HCT116 (cell line): ENCODE data around the gene ARL5A. TPM values are rescaled to one million over a fixed set of nuclear protein-coding genes. Genes with fewer than 3 reads are reported as not detected.

Experiments
- ATAC-seq: fragments of 200-7000 bp; cut with Tn5 transposase; 2 replicates; pipeline ENCODE4 v1.9.1; 2020; ENCODE audit warnings: mild to moderate bottlenecking, moderate library complexity
- BruUV-seq: library from RNA; stranded (reverse); fragments of 400-500 nt; replicated peaks from 2 replicates; lab custom pipeline; 2021; lab: Mats Ljungman, UMichigan
- CTCF ChIA-PET: fragments of 300-600 bp; sonication (Branson Sonifier 250); formaldehyde crosslinking; loops from one replicate; lab custom pipeline; 2021; ENCODE audit warnings: antibody characterized with exemption; lab: Charles Lee
- POLR2A ChIA-PET: fragments of 300-600, 350-600 bp; sonication (Branson Sonifier 250); formaldehyde crosslinking; loops from one replicate; lab custom pipeline; 2021; ENCODE audit warnings: antibody characterized with exemption; lab: Charles Lee
- RAD21 ChIA-PET, 2 experiments: fragments of 300-600 bp; sonication (Branson Sonifier 250); formaldehyde crosslinking; loops; one replicate each; lab custom pipeline; 2023; ENCODE audit warnings: low total read pairs in 2 of 2; ENCODE audit not compliant: uncharacterized antibody in 2 of 2, unreplicated experiment in 2 of 2, low non-redundant PET in 1 of 2; lab: Charles Lee
- DNase-seq: peaks from one replicate; pipeline ENCODE4 v3.0.0-alpha.2; 2010; ENCODE audit warnings: low read depth, low spot score
- H2AFZ ChIP-seq: fragments of 200-600 bp; shearing (Covaris generic), sonication (generic); 2 replicates; pipeline ENCODE4 v1.6.1; 2017; ENCODE audit warnings: low read depth, mixed run types, mixed read lengths, antibody characterized with exemption, low read length; ENCODE audit not compliant: poor library complexity, severe bottlenecking
- H3K27ac ChIP-seq: 2 replicates; pipeline ENCODE4 v1.5.1; 2012; ENCODE audit warnings: low read depth, low read length
- H3K27me3 ChIP-seq: fragments of 200-600 bp; sonication (generic); 2 replicates; pipeline ENCODE4 v1.6.1; 2016; ENCODE audit warnings: mixed run types, low read length, mixed read lengths; ENCODE audit not compliant: insufficient read depth
- H3K36me3 ChIP-seq, 2 experiments: fragments of 200-500 bp in 1 of 2; fragments of 200-600 bp in 1 of 2; sonication (Bioruptor generic) in 1 of 2; sonication (generic) in 1 of 2; 2 replicates each; pipeline versions ENCODE4 v1.5.1 to v1.6.1; 2014 to 2016; ENCODE audit warnings: low read length in 2 of 2, inconsistent platforms in 1 of 2, mixed read lengths in 1 of 2, mixed run types in 1 of 2; ENCODE audit not compliant: insufficient read depth in 2 of 2, control insufficient read depth in 1 of 2
- H3K4me1 ChIP-seq, 2 experiments: fragments of 200-600 bp in 1 of 2; sonication (generic) in 1 of 2; 2 replicates each; pipeline versions ENCODE4 v1.5.1 to v1.6.1; 2012 to 2017; ENCODE audit warnings: low read length in 2 of 2, inconsistent platforms in 1 of 2, mild to moderate bottlenecking in 1 of 2, mixed read lengths in 1 of 2, mixed run types in 1 of 2, moderate library complexity in 1 of 2; ENCODE audit not compliant: insufficient read depth in 2 of 2, control insufficient read depth in 1 of 2
- H3K4me2 ChIP-seq: fragments of 200-600 bp; sonication (generic); 2 replicates; pipeline ENCODE4 v1.6.1; 2017; ENCODE audit warnings: mixed run types, low read length, mixed read lengths
- H3K4me3 ChIP-seq, 2 experiments: fragments of 200-600 bp in 1 of 2; sonication (generic) in 1 of 2; replicated peaks in 1 of 2; 2 replicates each; pipeline ENCODE4 v1.5.1; 2011 to 2016; ENCODE audit warnings: low read length in 2 of 2, control low read depth in 1 of 2, low read depth in 1 of 2, mild to moderate bottlenecking in 1 of 2, mixed read lengths in 1 of 2, mixed run types in 1 of 2
- H3K79me2 ChIP-seq: fragments of 200-600 bp; sonication (generic); 2 replicates; pipeline ENCODE4 v1.6.1; 2017; ENCODE audit warnings: mild to moderate bottlenecking, mixed run types, low read length, moderate library complexity, mixed read lengths; ENCODE audit not compliant: insufficient read depth
- H3K9ac ChIP-seq: fragments of 200-600 bp; sonication (generic); 2 replicates; pipeline ENCODE4 v1.6.1; 2016; ENCODE audit warnings: low read length, mixed read lengths
- H3K9me2 ChIP-seq: fragments of 200-600 bp; sonication (generic), shearing (Covaris generic); 2 replicates; pipeline ENCODE4 v1.6.1; 2017; ENCODE audit warnings: mixed run types, mild to moderate bottlenecking, moderate library complexity; ENCODE audit not compliant: insufficient read depth
- H3K9me3 ChIP-seq, 2 experiments: fragments of 200-500 bp in 1 of 2; fragments of 200-600 bp in 1 of 2; sonication (Bioruptor generic) in 1 of 2; sonication (generic) in 1 of 2; 2 replicates each; pipeline ENCODE4 v1.6.1; 2014 to 2017; ENCODE audit warnings: low read length in 2 of 2, mixed read lengths in 2 of 2, inconsistent platforms in 1 of 2, low read depth in 1 of 2, mild to moderate bottlenecking in 1 of 2, mixed run types in 1 of 2, moderate library complexity in 1 of 2; ENCODE audit not compliant: control insufficient read depth in 1 of 2, insufficient read depth in 1 of 2
- H4K20me1 ChIP-seq: fragments of 200-600 bp; sonication (generic), shearing (Covaris generic); 2 replicates; pipeline ENCODE4 v1.6.1; 2017; ENCODE audit warnings: mixed run types, mild to moderate bottlenecking, moderate library complexity; ENCODE audit not compliant: insufficient read depth
- ATF3 ChIP-seq: IDR thresholded peaks from 2 replicates; pipeline ENCODE4 v1.6.1; 2012
- CBX3 ChIP-seq: IDR thresholded peaks from 2 replicates; pipeline ENCODE4 v1.6.1; 2012; ENCODE audit warnings: low read depth
- CEBPB ChIP-seq: IDR thresholded peaks from 2 replicates; pipeline ENCODE4 v1.6.1; 2012; ENCODE audit warnings: low read depth
- EGR1 ChIP-seq: IDR thresholded peaks from 2 replicates; pipeline ENCODE4 v1.6.1; 2012; ENCODE audit warnings: low read depth
- ELF1 ChIP-seq: IDR thresholded peaks from 2 replicates; pipeline ENCODE4 v1.6.1; 2012; ENCODE audit warnings: low read depth, borderline replicate concordance
- EZH2phosphoT487 ChIP-seq: fragments of 200-600 bp; IDR thresholded peaks from 2 replicates; pipeline ENCODE4 v1.6.1; 2018; ENCODE audit warnings: antibody characterized with exemption, borderline replicate concordance
- FOSL1 ChIP-seq: IDR thresholded peaks from 2 replicates; pipeline ENCODE4 v1.6.1; 2012; ENCODE audit warnings: low read depth
- JUND ChIP-seq: IDR thresholded peaks from 2 replicates; pipeline ENCODE4 v1.6.1; 2012
- MAX ChIP-seq: IDR thresholded peaks from 2 replicates; pipeline ENCODE4 v1.6.1; 2012
- POLR2A ChIP-seq: IDR thresholded peaks from 2 replicates; pipeline ENCODE4 v1.7.0; 2011; ENCODE audit warnings: borderline replicate concordance; ENCODE audit not compliant: insufficient read depth, insufficient read length; ENCODE audit errors: extremely low read depth
- POLR2AphosphoS5 ChIP-seq: IDR thresholded peaks from 2 replicates; pipeline ENCODE4 v1.6.1; 2011; ENCODE audit warnings: mild to moderate bottlenecking, low read depth, low read length, moderate library complexity
- RAD21 ChIP-seq: IDR thresholded peaks from 2 replicates; pipeline ENCODE4 v1.6.1; 2012; ENCODE audit warnings: low read depth, mild to moderate bottlenecking
- SIN3A ChIP-seq: IDR thresholded peaks from 2 replicates; pipeline ENCODE4 v1.6.1; 2012; ENCODE audit warnings: low read depth
- SP1 ChIP-seq: IDR thresholded peaks from 2 replicates; pipeline ENCODE4 v1.6.1; 2012; ENCODE audit warnings: low read depth
- SRF ChIP-seq: IDR thresholded peaks from 2 replicates; pipeline ENCODE4 v1.6.1; 2012; ENCODE audit warnings: low read depth
- TCF7L2 ChIP-seq: IDR thresholded peaks from 2 replicates; pipeline ENCODE4 v1.7.0; 2011; ENCODE audit warnings: borderline replicate concordance, inconsistent platforms; ENCODE audit not compliant: insufficient read depth, insufficient read length; ENCODE audit errors: extremely low read depth
- ZBTB33 ChIP-seq: IDR thresholded peaks from 2 replicates; pipeline ENCODE4 v1.6.1; 2011; ENCODE audit warnings: mild to moderate bottlenecking, low read length, moderate library complexity; ENCODE audit not compliant: insufficient replicate concordance; ENCODE audit errors: extremely low read depth
- ZFX ChIP-seq: fragments of 450-650 bp; IDR thresholded peaks from 2 replicates; pipeline ENCODE4 v1.6.1; 2017
- ZNF274 ChIP-seq: fragments of 200-500 bp; sonication (Bioruptor generic); IDR thresholded peaks from 2 replicates; pipeline ENCODE4 v1.6.1; 2014; ENCODE audit warnings: mild to moderate bottlenecking, low read depth, low read length, inconsistent platforms
- intact Hi-C: fragments of 100-400 bp; cut with micrococcal nuclease; formaldehyde crosslinking; loops from 2 replicates; pipeline ENCODE4 v1.10.0; 2022
- total RNA-seq: library from RNA; stranded (reverse); gene quantifications from one replicate; pipeline ENCODE4 v1.2.1, GENCODE V29; 2021; ENCODE audit not compliant: unreplicated experiment

Gene ARL5A
- total RNA-seq, 1 experiment from 2014 or later = 74.4 TPM

- no peak overlapping the region for H3K27ac ChIP-seq
These were observed 15.5 kb upstream of the ARL5A start for GRCh38 chr2:151843691-151844061.

GRCh38 chr2:151842830-151843690, 14.8 kb upstream of the ARL5A start:
- no peaks in the 10 kb centered on the region for H3K79me2 ChIP-seq
- no peaks in the 10 kb centered on the region for H3K27me3 ChIP-seq
- ATAC-seq (no peak), DNase-seq (no peak)
- no peak for TF ChIP-seq SRF
- no peak for TF ChIP-seq FOSL1
- TF ChIP-seq TCF7L2 = no peak
- TF ChIP-seq ATF3 = no peak
- TF ChIP-seq CBX3 = no peak
- no peak for TF ChIP-seq ZBTB33
- TF ChIP-seq SIN3A = no peak
- TF ChIP-seq RAD21 = no peak
- TF ChIP-seq ELF1 = no peak
- TF ChIP-seq CEBPB = no peak
- no peak for TF ChIP-seq POLR2AphosphoS5
- no peak for TF ChIP-seq ZNF274
- no peak for TF ChIP-seq EGR1
- no peak for TF ChIP-seq SP1
- no peak for TF ChIP-seq ZFX
- TF ChIP-seq MAX = no peak
- no peak for TF ChIP-seq EZH2phosphoT487
- no peak for TF ChIP-seq JUND
- no peaks in the 10 kb centered on the region for H3K36me3 ChIP-seq
- no peaks in the 10 kb centered on the region for H3K9me2 ChIP-seq
- H3K4me2 ChIP-seq = no peak overlapping the region
- ChIA-PET RAD21 (no interaction called here), POLR2A (no interaction called here), CTCF (no interaction called here)
- no peak overlapping the region for H3K9ac ChIP-seq
- BruUV-seq = no TSS peak
- no peaks in the 10 kb centered on the region for H4K20me1 ChIP-seq
- H3K4me1 ChIP-seq = no peaks in the 10 kb centered on the region
- no peaks in the 10 kb centered on the region for H3K9me3 ChIP-seq
- H3K27ac ChIP-seq = no peak overlapping the region
- H3K4me3 ChIP-seq = no peak overlapping the region
- H2AFZ ChIP-seq = no peak overlapping the region
- intact Hi-C loops = no loop called here

More at GRCh38 chr2:151843691-151844061, 15.5 kb upstream of the ARL5A start:
- intact Hi-C loops = no loop called here
- BruUV-seq = no TSS peak
- no peak for ATAC-seq
- Histone ChIP-seq H3K4me2 (no peak overlapping the region), H3K27me3 (no peaks in the 10 kb centered on the region), H3K4me3 (no peak overlapping the region), H2AFZ (no peak overlapping the region), H3K4me1 (no peaks in the 10 kb centered on the region), H3K36me3 (no peaks in the 10 kb centered on the region), H4K20me1 (no peaks in the 10 kb centered on the region), H3K9me2 (no peaks in the 10 kb centered on the region), H3K79me2 (no peaks in the 10 kb centered on the region), H3K9me3 (no peaks in the 10 kb centered on the region), H3K9ac (no peak overlapping the region)
- ChIA-PET POLR2A (no interaction called here), CTCF (no interaction called here), RAD21 (no interaction called here)
- TF ChIP-seq CEBPB (no peak), POLR2A (no peak), SIN3A (no peak), FOSL1 (no peak)
- no peak for DNase-seq
